ENCODE results near the gene HIF1A. TPM values are rescaled to one million over a fixed set of nuclear protein-coding genes. Genes with fewer than 3 reads are reported as not detected.

The HIF1A gene
- total and polyA plus RNA-seq, 2 donors (not counting 3 experiments of a cell fraction or from before 2014, with no cell fraction given), result 58.3 to 179 TPM

- Histone ChIP-seq H3K27ac (ENCODE audit: insufficient read depth, low read depth, low read length) (peak overlapping the region; percentile 66), H3K9me3 (replicated peaks; ENCODE audit: control insufficient read depth, insufficient read depth, low read length) (no peaks in the 10 kb centered on the region), H3K4me2 (ENCODE audit: insufficient read depth, low read length) (peak overlapping the region; percentile 88), H3K4me3 (replicated peaks in 1 of 3; ENCODE audit: insufficient read depth in 1 of 3, low read depth in 1 of 3, low read length in 3 of 3) (peak overlapping the region; percentile 2 to 83 (median 6)), H3K27me3 (ENCODE audit: control insufficient read depth in 2 of 2, insufficient read depth in 2 of 2, low read length in 2 of 2) (no peaks in the 10 kb centered on the region), H3K79me2 (ENCODE audit: control insufficient read depth, insufficient read depth, low read length) (peaks cover 41% of the 10 kb centered on the region), H3K4me1 (ENCODE audit: control insufficient read depth, extremely low read depth, insufficient read depth, low read length) (peaks cover 28% of the 10 kb centered on the region), H3K36me3 (ENCODE audit: control insufficient read depth in 2 of 2, extremely low read depth in 1 of 2, insufficient read depth in 2 of 2, low read length in 2 of 2) (no peaks in the 10 kb centered on the region), H2AFZ (ENCODE audit: low read depth, low read length) (peak overlapping the region; percentile 83), H3K9ac (replicated peaks; ENCODE audit: extremely low read depth, insufficient read depth, low read length) (peak overlapping the region; percentile 79), H4K20me1 (replicated peaks; ENCODE audit: control insufficient read depth, extremely low read depth, insufficient read depth, low read length) (no peaks in the 10 kb centered on the region), H3K9me1 (replicated peaks; ENCODE audit: control insufficient read depth, extremely low read depth, insufficient read depth, low read length) (no peaks in the 10 kb centered on the region)
- no TSS peak for BruUV-seq (replicated peaks)
- DNase-seq (ENCODE audit: low read depth, low spot score) (no peak), FAIRE-seq (no peak)
- ChIA-PET CTCF (interaction anchor here (1.0 to 5.6 kb wide), 7 partner anchors 9 to 291 kb away, joined by 3 to 24 read pairs (median 5); no protein-coding TSS in a partner anchor), POLR2A (interaction anchor here (0.6 to 2.3 kb wide), 6 partner anchors 9 to 291 kb away, joined by 3 to 17 read pairs (median 5); partner anchors contain the start of gene HIF1A)
- dilution Hi-C loops (cut with MboI; ENCODE audit: extremely low pct_ligation_motif_present, low sequenced_read_pairs), result no loop called here
- intact Hi-C loops (cut with micrococcal nuclease), result loop anchor here (10.0 kb wide), 1 partner anchor 467 kb away; no protein-coding TSS in a partner anchor
- TF ChIP-seq MYC (IDR thresholded peaks at IDR 0.05; ENCODE audit: low read depth, low read length) (no peak), GATA2 (IDR thresholded peaks at IDR 0.05; ENCODE audit: insufficient read depth, insufficient read length, low read depth, low read length) (no peak), POLR2A (IDR thresholded peaks at IDR 0.05; ENCODE audit: low read depth, low read length) (no peak)
Measured at GRCh38 chr14:61761557-61761956, 66.2 kb downstream of the HIF1A start.

- H4K20me1 ChIP-seq (replicated peaks; ENCODE audit: control insufficient read depth, extremely low read depth, insufficient read depth, low read length), result no peaks in the 10 kb centered on the region
- BruUV-seq (replicated peaks), result TSS peak; percentile 96
- peaks cover 46% of the 10 kb centered on the region for H3K79me2 ChIP-seq (ENCODE audit: control insufficient read depth, insufficient read depth, low read length)
- no peaks in the 10 kb centered on the region for H3K27me3 ChIP-seq (ENCODE audit: control insufficient read depth in 2 of 2, insufficient read depth in 2 of 2, low read length in 2 of 2)
- peaks cover 29% of the 10 kb centered on the region for H3K4me1 ChIP-seq (ENCODE audit: control insufficient read depth, extremely low read depth, insufficient read depth, low read length)
- intact Hi-C loops (cut with micrococcal nuclease) (loop anchor here (1.0 to 10.0 kb wide), 2 partner anchors 287 to 467 kb away; no protein-coding TSS in a partner anchor), dilution Hi-C loops (cut with MboI; ENCODE audit: extremely low pct_ligation_motif_present, low sequenced_read_pairs) (no loop called here)
- H3K9me1 ChIP-seq (replicated peaks; ENCODE audit: control insufficient read depth, extremely low read depth, insufficient read depth, low read length), result no peaks in the 10 kb centered on the region
- H3K4me2 ChIP-seq (ENCODE audit: insufficient read depth, low read length), result peak within 1 kb of the TSS; percentile 88
- peak within 1 kb of the TSS; percentile 80 for H3K9ac ChIP-seq (replicated peaks; ENCODE audit: extremely low read depth, insufficient read depth, low read length)
- peak within 1 kb of the TSS; percentile 66 for H3K27ac ChIP-seq (ENCODE audit: insufficient read depth, low read depth, low read length)
- H3K9me3 ChIP-seq (replicated peaks; ENCODE audit: control insufficient read depth, insufficient read depth, low read length), result no peaks in the 10 kb centered on the region
- ChIA-PET CTCF (interaction anchor here (1.0 to 5.6 kb wide), 7 partner anchors 10 to 292 kb away, joined by 3 to 24 read pairs (median 5); no protein-coding TSS in a partner anchor), POLR2A (interaction anchor here (0.6 to 2.3 kb wide), 7 partner anchors 9 to 291 kb away, joined by 3 to 17 read pairs (median 4); partner anchors contain the start of gene HIF1A)
- TF ChIP-seq POLR2AphosphoS5 (IDR thresholded peaks at IDR 0.05; ENCODE audit: insufficient read depth, low read depth, low read length) (peak; percentile 87), POLR2A (IDR thresholded peaks at IDR 0.05; ENCODE audit: low read depth, low read length) (peak; percentile 89), JUN (IDR thresholded peaks at IDR 0.05; ENCODE audit: borderline replicate concordance, insufficient read depth, insufficient read length, low read depth) (no peak), CTCF (IDR thresholded peaks at IDR 0.05; ENCODE audit: extremely low read depth in 1 of 2, insufficient read depth in 1 of 2, low read depth in 1 of 2, low read length in 2 of 2) (no peak)
- peak; percentile 96 for FAIRE-seq
- peak; percentile 98 for DNase-seq (ENCODE audit: low read depth, low spot score)
- H2AFZ ChIP-seq (ENCODE audit: low read depth, low read length), result peak within 1 kb of the TSS; percentile 83
- H3K36me3 ChIP-seq (ENCODE audit: control insufficient read depth in 2 of 2, extremely low read depth in 1 of 2, insufficient read depth in 2 of 2, low read length in 2 of 2), result no peaks in the 10 kb centered on the region
- peak within 1 kb of the TSS; percentile 63 to 86 (median 83) for H3K4me3 ChIP-seq (replicated peaks in 1 of 3; ENCODE audit: insufficient read depth in 1 of 3, low read depth in 1 of 3, low read length in 3 of 3)
Measured at GRCh38 chr14:61761959-61762786, 66.9 kb downstream of the HIF1A start, which contains the start of gene SNAPC1. Gene SNAPC1 (plus strand): TSS chr14:61762420. CDS start chr14:61762461, 41 bp downstream.
